Activated CD4-positive, alpha-beta T cell treated with anti-CD3 and anti-CD28 coated beads, Interleukin-2, amount 50 U/mL, for 4 hours (primary cell): ENCODE measurements around the gene KCNN3.

ENCODE experiments used
- DNase-seq, 2 experiments: peaks; one replicate each; pipeline ENCODE4 v3.0.0-alpha.2; 2020

The KCNN3 gene

DNA sequence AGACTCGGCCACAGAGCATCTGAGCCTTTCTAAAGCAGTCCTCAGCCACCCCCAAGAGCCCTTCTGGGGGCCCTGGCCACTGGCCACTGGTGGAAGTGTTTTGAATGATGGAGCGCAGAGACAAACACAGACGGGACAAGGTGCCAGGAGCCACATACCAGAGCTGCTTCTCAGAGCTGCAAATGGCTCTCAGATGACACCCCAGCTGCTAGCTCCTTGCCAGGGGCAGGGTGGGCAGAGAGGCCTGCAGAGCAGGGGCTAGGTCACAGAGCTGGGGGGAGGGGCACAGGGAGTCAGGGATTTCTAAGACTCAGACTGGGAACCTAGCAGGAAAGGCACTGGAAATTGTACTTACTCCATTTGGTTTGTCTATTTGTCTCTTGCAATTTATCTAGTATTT, 30.4 kb downstream of the KCNN3 start:
- no peak for DNase-seq

DNA sequence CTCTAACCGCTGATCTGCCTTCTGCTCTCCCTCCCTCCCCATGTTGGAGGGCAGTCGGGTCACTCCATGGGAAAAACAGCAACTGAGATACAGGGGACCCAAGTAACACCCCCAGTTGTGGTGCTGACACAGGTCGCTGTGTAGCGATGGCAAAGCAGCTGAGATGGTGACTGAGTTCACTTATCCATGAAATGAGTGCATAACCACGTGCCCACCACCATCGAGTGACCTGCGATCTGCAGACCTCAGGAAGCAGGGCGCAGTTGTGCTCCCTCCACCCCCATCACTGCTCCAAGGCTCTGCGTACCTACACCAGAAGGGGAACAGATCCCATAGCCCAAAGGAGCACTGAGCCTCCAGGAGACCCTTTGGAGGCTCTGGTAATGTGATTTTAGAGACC, 31.1 kb downstream of the KCNN3 start:
- DNase-seq = no peak

DNA sequence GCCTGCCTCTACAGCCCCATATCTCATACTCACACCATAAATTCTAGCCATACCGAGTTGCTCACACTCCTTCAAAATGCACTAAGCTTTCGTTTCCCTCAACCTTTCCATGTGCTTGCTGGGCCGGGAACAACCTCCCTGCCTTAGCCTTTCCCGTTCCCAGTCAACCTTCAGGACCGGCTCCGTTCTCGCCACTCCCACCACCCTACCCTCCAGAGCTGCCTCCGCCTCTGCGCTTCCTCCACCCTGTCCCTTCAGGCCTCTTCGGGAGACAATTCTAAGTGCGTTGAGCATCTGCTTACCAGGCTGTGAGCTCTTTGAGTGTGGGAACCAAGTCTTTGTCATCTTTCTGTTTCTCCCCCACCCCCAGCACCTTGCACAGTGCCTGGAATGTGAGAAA, 31.6 kb downstream of the KCNN3 start:
- no peak for DNase-seq

DNA sequence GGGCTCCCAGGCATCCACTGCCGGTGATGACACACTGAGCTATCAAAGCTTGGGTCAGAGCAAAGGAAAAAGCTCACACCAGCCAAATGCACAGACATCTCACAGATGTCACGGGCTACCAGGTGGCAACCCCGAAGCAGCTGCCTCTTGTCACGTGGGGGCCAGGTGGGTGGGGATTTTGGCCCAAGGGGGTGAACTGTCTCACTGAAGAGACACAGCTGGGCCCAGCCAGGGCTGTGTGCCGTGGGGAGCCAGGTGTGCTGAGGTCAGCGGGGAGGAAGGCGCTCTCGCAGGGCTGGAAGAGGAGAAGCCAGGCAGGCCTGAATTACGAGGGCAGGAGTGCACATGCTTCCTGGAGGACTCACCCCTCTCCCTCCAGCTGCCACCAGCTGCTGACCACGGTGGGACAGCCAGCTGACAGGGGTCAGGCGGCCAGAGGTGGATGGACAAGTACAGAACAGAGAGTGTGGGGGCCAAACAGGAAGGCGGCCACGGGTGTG, 32.4 kb downstream of the KCNN3 start:
- DNase-seq = no peak

DNA sequence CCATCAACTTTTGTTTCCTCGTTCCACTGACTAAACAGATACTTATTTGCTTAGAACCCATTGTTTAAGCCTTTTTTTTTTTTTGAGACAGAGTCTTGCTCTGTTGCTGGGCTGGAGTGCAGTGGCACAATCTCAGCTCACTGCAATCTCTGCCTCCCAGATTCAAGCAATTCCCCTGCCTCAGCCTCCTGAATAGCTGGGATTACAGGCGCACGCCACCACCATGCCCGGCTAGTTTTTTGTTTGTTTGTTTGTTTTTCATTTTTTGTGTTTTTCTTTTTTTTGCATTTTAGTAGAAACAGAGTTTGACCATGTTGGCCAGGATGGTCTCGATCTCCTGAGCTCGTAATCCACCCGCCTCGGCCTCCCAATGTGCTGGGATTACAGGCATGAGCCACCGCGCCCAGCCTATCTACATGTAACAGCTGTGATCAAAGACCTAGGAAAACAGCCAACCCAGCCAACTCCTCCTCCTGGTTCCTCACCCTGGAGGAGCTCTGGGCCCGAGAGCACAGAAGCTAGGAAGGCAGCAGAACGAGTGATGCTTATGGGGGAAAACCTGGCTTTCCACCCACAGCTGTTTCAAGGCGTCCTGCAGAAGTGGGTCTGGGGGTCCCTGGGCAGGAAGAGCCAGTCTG, 32.9 kb downstream of the KCNN3 start:
- DNase-seq = no peak

DNA sequence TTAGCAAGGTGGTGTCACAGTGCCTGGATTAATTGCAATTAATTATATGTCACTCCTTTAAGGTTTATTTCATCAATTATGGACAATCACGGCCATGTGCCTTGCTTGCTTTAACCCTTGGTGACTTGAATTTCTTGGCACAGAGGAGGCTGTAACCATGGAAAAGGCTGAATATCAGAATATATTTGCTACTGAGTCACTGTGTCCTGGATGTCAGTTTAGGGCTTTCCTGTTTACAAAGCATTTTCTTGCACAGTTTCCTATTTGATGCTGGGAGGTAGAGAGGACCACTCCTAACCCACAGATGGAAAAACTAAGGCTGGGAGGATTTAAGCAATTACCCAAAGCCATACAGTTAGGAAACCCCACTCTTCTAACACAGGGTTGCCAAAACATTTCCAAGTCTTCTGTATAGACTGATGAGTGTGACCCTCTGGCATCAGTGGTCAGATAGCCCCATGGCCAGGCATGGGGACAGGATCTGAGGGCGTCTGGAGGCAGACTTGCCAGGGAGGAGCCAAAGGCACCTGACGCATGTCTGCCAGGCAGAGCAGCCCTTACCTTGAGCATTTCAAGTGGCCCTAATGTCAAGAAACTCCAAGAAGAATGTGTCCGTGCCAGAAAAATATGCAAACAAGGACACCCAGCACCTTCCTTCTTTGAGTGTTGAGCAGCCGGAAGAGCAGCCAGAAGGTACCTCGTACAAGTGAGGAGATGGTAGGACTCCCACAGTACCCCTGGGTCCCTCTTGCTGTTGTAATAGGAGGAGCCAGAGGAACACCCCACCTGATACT, 34.4 kb downstream of the KCNN3 start:
- no peak for DNase-seq

DNA sequence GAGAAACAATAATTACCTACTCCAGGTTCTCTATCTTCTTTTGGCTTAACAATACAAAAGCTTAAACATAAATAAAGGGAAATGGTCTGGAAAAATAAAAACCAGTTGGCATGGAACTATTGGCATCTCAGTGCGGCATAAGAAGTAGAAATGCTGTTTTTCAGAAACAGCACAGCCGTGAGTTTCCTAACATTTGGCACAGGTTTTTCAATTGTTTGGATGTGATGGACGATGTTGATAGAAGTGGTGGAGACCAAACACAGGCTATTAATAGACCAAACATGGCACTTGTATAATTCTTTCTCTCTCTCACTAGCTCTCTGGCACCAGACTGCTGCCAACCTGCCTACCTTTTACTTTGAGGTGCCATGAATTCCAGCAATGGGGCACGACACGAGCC, 36.2 kb downstream of the KCNN3 start:
- no peak for DNase-seq

DNA sequence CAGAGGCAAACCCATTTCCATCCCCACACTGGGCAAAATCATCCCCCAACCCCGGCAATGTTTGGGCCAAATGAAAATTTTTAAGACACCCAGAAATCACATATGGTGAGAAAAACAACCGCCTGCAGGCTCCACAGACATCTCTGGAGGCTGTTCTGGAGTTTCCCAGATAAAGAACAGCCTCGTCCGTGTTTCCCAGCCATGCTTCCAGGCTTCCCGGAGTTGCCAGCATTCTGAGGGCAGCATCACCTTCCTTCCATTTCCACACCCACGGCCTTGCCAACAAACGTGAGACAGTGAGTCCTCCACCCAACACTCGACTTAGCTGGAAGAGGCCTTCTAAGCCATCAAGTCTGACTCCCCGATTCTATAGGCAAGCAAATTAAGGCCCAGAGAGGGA, 36.9 kb downstream of the KCNN3 start:
- no peak for DNase-seq

DNA sequence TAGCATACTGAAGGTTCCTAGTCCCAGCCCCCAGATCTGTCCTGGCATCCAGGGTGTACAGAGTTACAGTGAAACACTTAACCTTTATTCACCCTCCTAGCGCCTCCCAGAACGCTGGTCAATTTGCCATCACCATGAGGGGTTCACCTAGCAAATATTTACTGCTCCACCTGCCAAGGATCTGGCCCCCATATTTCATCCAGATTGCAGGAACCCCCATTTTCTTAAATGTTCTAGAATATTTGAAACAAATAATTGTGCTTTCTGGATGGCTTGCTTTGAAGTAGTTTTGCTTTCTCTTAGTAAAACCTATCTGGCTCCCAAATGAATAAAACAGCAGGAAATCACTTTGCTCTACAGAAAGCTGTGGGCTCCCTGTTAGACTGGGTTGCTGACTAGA, 37.7 kb downstream of the KCNN3 start:
- DNase-seq = no peak

DNA sequence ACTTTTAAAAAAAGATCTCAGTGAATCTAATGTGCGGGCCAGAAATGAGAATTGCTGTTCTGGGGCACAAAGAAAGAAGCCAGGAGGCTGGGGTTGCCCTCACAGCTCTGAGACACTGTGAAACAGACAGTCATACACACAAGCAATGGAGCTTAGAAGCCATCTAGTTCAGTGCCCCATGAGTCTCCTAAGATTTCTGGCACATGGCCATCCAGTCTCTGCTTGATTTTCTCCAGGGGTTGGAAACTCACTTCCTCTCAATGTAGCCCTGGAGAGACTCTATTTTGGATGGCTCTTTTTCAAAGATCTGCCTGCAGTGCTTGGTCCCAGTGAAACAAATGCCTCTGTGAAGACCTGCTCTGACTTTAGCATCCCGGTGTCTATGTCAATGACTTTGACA, 38.6 kb downstream of the KCNN3 start:
- no peak for DNase-seq

DNA sequence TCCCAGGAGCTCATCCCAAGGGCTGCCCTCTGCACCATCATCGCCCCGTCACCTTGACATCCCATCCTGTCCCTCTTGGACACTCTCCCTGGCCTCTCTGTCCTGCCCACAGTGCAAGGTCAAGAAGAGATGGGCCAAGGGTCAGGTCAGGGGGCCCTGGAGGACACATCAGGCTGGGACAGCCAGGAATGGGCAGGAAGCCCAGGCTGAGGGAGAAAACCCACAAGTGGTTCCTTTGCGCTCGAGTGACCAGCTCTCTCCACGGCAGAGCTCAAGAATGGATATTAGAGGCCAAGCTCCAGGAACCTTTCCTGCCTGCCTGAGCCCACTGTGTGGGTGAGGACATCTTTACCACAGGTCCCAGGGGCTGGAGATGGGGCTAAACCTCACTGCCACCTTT, 41.0 kb downstream of the KCNN3 start:
- no peak for DNase-seq

DNA sequence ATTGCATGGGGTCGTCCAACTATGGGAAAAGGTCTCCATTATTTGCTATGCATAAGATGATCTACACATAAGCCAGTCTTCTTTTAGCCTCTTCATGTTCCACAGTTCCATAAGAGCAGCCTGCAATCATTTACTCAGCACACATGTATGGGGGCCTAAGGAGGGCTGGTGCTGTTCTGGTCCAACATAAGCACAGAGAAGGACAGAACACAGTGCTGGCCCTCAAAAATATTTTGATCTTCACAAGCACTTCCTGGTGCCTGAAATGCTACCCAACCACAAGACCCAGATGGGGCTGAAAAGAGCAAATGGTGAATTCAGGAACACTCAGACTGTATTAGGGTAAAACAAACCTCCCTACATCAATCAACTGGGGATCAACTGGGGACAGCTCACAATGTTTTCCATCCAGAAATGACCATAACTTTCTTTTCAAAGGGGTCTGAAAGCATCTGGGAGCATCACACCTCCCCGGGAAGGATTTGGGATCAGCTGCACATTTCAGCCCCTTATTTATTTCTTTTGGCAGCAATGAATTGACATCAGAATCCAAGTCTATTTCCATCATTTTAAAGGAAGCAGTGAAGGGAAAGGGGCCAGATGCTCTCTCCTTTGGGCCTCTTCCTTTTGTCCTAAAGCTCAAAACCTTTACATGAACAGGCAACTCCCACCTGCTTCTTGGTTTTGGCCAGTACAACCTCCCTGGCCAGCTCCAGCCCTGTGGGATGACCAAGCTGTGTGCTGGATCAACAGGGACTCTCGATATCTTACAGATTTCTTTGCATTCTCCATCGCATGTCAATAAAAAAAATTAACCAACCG, 45.7 kb downstream of the KCNN3 start:
- no peak for DNase-seq

DNA sequence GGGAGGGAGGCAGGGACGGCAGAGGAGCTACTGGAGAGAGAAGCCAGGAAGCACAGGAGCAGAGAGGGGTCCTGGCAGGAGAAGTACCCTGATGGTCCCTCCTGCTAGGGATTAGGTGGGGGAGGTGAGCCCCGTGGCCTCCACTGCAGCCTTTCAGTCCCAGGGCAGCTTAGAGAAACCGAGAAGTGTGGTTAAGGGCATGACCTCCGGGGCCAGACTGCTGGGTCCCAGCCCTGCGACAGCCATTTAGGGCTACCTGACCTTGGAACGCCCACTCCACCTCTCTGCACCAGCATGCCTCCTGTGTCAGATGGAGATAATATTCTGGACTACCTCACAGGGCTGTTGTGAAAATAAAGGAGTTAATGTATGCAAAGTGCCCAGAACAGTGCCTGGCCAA, 47.4 kb downstream of the KCNN3 start:
- DNase-seq = no peak

DNA sequence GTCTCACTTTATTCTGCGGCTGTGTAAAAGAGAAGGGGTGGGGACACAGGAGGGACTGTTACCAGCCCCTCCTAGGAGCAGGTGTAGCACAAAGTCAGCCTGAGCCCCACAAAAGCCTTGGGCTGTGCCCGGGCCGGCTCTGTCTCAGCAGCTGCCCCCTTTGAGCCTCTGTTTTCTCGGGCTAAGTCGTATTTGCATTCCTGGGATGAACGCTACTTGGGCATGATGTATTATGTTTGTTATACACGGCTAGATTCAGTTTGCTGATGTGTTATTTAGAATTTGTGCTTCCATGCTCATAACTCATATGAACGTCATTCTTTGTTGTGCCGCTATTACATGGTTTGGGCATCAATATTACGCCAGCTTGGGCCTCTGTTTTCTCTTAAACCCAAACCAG, 47.8 kb downstream of the KCNN3 start:
- no peak for DNase-seq

DNA sequence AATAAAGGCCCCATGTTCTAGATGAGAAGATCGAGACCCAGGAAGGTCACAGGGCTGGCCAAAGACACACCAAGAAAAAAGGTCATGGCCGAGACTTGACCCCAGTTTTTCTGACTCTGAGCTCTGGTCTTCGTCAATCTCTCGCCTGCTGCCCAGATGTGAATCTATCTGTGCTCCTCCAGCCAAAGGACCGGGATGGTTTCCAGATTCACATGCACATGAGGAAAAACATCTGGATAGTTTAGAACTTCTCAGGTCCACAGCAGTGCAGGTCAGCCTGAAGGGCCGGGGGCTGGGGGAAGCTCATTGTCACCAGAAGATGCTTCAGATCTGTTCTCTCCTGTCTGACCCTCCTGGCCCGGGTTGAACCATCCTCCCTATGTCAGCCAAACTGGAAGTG, 49.0 kb downstream of the KCNN3 start:
- DNase-seq = no peak

DNA sequence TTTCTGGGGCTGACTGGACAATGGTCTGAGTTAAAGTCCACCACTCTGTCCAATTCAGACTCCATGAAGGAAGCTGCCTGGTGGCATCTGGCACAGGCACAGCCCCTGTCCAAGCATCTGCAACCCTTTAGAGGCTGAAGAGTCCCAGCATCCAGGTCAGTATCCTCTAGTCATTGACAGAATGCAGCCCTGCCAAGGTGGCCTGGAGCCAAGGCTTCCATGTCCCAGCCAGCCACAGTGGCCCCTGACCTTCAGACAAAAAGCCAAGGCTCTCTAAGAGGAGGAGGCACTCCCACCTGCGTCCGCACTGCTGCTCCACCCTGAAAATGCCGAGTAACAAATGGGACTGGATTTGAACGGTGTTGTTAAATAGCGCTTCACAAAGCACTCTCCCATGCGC, 49.4 kb downstream of the KCNN3 start:
- no peak for DNase-seq

DNA sequence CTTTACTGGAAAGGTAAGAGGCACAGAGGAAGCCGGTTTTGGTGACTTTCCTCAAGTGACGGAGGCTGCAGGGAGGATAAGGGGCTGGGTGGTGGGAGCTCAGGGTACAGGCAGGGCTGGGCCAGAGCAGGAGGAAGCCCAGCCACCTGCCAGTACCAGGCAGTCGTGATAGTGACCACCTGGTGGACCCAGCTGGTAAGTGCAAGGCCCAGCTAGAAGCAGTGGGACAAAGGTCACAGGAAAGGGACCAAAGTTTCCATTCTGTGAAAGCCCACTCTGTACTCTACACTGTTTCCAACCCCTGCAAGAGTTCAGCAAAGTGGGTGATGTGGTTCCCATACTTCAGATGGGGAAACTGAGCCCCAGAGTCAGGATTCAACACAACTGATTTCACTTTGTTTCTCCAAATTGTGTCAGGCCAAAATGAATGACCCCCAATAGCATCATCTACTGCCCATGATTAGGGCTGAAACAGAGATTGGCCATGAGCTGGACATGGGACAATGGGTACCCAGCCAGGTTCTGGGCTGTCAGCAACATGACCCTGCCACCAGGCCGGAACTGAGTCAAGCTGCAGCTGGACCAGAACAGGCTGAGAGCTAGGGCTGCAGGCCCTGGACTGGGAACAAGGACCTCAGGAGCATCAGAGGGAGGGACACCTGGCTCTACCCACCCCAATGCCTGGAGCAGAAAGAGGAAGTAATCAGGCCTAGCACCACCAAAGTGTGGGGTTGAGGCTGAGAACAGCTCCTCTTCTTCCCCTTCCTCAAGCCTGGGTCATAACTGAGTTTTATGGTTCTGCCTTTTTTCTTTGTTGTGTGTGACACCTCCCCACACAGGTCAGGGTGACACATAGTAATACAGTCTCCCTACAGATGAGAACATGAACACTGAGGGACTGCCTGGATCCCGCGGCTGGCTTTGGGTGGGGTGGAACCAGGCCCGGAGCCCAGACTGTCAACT, 50.2 kb downstream of the KCNN3 start:
- DNase-seq = no peak

DNA sequence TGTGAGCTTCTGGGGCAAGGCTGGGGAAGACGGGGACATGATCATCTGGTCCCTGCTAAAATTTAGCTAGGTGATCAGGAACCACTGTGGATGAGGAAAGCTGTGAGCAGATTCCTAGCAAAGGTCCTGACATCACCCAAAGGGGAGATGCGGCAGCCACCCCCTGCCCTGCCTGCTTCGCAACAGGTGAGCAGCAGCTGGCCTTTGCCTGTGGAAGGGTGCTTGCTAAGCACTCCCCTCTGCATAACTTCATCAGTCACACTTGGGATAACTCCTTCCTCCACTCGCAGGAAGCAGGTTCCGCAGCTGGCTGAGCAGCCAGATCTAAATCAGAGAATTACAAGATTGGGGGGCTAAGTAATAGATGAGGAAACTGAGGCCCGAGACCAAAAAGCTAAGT, 51.2 kb downstream of the KCNN3 start:
- no peak for DNase-seq

DNA sequence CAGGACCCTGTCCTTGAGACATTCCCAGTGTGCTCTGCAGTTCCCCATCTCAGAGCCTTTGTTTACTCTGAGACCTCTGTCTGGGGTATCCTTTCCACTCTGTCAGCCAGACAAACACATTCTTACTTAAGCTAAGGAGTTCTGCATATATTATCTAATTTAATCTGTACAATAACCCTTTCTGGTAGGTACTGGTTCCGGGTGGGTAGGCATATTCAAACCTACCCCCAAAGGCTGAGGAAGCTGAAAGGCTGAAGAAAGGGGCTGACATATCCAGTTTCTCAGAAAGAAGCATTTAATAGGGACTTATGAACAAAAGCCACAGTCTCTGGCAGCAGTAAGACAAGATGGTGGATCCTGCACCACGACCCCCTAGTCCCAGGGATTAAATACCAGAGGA, 53.1 kb downstream of the KCNN3 start:
- DNase-seq = no peak

DNA sequence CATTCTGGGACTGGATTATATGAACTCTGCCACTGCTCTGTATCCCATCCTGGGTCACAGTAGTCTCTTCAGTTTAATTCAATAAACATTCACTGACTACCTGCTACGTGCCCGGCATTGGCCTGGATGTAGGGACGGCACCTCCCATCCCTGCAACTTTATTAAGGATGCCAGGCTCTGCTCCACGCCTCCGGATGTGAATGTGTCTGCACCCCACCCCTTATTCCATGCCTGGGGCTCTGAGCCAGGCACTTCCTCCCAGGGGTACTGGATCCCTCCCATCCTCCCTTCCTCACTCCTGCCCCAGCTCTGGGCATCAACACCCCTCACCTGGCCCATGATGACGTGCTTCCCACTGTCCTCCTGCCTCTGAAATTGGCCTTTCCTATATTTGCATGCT, 53.7 kb downstream of the KCNN3 start:
- DNase-seq = no peak

DNA sequence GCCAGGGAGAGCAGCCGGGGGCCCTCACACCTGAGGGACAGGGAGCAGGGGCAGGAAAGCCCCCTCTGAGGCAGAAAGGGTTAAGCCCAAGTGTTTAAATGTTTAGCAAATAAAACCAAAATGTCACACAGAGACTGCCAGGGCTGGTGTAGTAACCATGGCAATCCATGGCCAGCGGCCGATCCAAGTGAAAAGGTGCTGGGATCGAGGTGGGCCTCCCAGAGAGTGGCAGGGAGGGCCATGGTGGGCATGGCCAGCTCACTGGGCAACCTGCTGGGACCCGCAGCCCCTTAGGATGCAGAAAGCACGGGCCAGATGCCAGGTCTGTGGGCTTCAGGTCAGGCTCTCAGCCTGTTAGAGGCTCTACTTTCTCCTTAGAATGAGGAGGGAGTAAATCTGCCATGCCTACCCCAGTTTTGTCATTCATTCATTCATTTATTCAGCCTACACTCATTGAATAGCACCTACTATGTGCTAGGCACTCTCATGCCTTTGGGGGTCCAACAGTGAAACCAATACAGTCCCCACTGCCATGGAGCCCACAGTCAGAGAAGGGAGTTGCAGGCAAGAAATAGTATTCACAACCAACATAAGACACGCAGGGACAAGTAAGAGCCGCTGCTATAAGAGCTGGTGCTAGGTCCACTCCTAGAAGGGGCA, 56.1 kb downstream of the KCNN3 start:
- DNase-seq = no peak

DNA sequence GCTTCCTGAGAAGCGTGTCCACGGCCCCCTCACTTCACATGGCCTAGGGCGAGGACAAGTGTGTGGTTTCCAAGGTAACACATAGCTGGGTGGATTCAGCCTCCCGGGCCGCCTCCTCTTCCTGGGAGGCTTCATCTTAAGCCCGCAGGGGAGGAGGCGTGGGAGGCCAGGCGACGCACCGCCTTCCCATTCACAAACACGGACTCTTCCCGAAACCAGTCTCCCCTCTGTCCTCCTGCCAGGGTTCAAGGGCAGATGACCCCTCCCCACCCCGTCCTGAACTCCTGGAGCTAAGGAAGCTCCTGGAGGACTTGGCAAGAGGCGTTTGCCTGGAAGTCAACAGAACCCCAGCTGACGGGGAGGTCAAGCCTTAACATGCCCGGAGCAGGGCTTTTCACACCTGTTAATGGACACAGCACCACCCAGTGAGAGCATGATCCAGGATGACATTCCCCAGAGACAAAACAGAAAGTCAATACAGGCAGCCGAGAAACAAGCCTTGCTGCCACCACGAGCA, 56.7 kb downstream of the KCNN3 start:
- no peak for DNase-seq
